MCF 10A (cell line): Measurements from ENCODE around the gene BTG2. TPM values are rescaled to one million over a fixed set of nuclear protein-coding genes. Genes with fewer than 3 reads are reported as not detected.

Experiments used
- BruUV-seq: library from RNA; stranded (reverse); fragments of 400-500 nt; replicated peaks from 2 replicates; lab custom pipeline; 2021; lab: Mats Ljungman, UMichigan
- CTCF ChIA-PET: fragments of 300-600 bp; sonication (Branson Sonifier 250); formaldehyde crosslinking; extraction: SDS; loops from one replicate; lab custom pipeline; 2021; ENCODE audit warnings: antibody characterized with exemption, inconsistent platforms; lab: Yijun Ruan, JAX
- POLR2A ChIA-PET: fragments of 300-600, 350-650 bp; sonication (Branson Sonifier 250); formaldehyde crosslinking; extraction: SDS; loops from one replicate; lab custom pipeline; 2020; ENCODE audit warnings: antibody characterized with exemption, inconsistent platforms; lab: Yijun Ruan, JAX
- DNase-seq: peaks from one replicate; pipeline ENCODE4 v3.0.0-alpha.2; 2018; ENCODE audit not compliant: unreplicated experiment
- H3K27ac Mint-ChIP-seq: one replicate; pipeline ENCODE4 v1.8.0; 2022; ENCODE audit warnings: mild to moderate bottlenecking, low read depth, mixed read lengths; ENCODE audit not compliant: unreplicated experiment
- H3K27me3 Mint-ChIP-seq: one replicate; pipeline ENCODE4 v1.8.0; 2022; ENCODE audit warnings: mixed read lengths; ENCODE audit not compliant: insufficient read depth, unreplicated experiment
- H3K36me3 Mint-ChIP-seq: one replicate; pipeline ENCODE4 v1.8.0; 2022; ENCODE audit warnings: mild to moderate bottlenecking, moderate library complexity, mixed read lengths; ENCODE audit not compliant: insufficient read depth, unreplicated experiment
- H3K4me1 Mint-ChIP-seq: one replicate; pipeline ENCODE4 v1.8.0; 2022; ENCODE audit warnings: mixed read lengths; ENCODE audit not compliant: insufficient read depth, unreplicated experiment
- H3K4me3 Mint-ChIP-seq: one replicate; pipeline ENCODE4 v1.8.0; 2022; ENCODE audit warnings: mild to moderate bottlenecking, moderate library complexity, mixed read lengths; ENCODE audit not compliant: unreplicated experiment
- H3K9me3 Mint-ChIP-seq: one replicate; pipeline ENCODE4 v1.8.0; 2022; ENCODE audit warnings: mixed read lengths; ENCODE audit not compliant: unreplicated experiment
- intact Hi-C: fragments of 100-400 bp; cut with micrococcal nuclease; formaldehyde crosslinking; loops from 2 replicates; pipeline ENCODE4 v1.14.1; 2022
- total RNA-seq: library from RNA; stranded (reverse); gene quantifications from 2 replicates; pipeline ENCODE4 v1.2.3, GENCODE V29; 2022
- TF ChIP-seq, protein P1 (sequence below): fragments of 200-600 bp; IDR thresholded peaks from one replicate; pipeline ENCODE4 v1.8.0; 2022; ENCODE audit warnings: antibody characterized with exemption, mild to moderate bottlenecking; ENCODE audit not compliant: unreplicated experiment

BTG2 gene
- total RNA-seq, 1 experiment from 2014 or later: 44.4 TPM

DNA sequence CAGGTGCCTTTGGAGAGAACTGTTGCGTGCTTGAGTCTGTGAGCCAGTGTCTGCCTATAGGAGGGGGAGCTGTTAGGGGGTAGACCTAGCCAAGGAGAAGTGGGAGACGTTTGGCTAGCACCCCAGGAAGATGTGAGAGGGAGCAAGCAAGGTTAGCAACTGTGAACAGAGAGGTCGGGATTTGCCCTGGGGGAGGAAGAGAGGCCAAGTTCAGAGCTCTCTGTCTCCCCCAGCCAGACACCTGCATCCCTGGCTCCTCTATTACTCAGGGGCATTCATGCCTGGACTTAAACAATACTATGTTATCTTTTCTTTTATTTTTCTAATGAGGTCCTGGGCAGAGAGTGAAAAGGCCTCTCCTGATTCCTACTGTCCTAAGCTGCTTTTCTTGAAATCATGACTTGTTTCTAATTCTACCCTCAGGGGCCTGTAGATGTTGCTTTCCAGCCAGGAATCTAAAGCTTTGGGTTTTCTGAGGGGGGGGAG is 2.4 kb downstream of the BTG2 start:
- Mint-ChIP-seq H3K36me3 (peaks cover 55% of the 10 kb centered on the region), H3K4me1 (peaks cover 48% of the 10 kb centered on the region), H3K27me3 (no peaks in the 10 kb centered on the region), H3K9me3 (no peaks in the 10 kb centered on the region), H3K27ac (peak overlapping the region; percentile 29), H3K4me3 (peak overlapping the region; percentile 71)
- DNase-seq: no peak
- POLR2A ChIA-PET: interaction anchor here (0.6 to 10.5 kb wide), 14 partner anchors 7 to 489 kb away, joined by 3 to 238 read pairs (median 18); partner anchors contain the start of genes ATP2B4 and TMEM183A
- intact Hi-C loops: loop anchor here (2.0 kb wide), 1 partner anchor 19 kb away; no protein-coding TSS in a partner anchor
- TF ChIP-seq, protein P1, sequence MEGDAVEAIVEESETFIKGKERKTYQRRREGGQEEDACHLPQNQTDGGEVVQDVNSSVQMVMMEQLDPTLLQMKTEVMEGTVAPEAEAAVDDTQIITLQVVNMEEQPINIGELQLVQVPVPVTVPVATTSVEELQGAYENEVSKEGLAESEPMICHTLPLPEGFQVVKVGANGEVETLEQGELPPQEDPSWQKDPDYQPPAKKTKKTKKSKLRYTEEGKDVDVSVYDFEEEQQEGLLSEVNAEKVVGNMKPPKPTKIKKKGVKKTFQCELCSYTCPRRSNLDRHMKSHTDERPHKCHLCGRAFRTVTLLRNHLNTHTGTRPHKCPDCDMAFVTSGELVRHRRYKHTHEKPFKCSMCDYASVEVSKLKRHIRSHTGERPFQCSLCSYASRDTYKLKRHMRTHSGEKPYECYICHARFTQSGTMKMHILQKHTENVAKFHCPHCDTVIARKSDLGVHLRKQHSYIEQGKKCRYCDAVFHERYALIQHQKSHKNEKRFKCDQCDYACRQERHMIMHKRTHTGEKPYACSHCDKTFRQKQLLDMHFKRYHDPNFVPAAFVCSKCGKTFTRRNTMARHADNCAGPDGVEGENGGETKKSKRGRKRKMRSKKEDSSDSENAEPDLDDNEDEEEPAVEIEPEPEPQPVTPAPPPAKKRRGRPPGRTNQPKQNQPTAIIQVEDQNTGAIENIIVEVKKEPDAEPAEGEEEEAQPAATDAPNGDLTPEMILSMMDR: no peak
- CTCF ChIA-PET: interaction anchor here (0.6 to 10.1 kb wide), 20 partner anchors 9 to 497 kb away, joined by 3 to 195 read pairs (median 6); partner anchors contain the start of gene PCAT6
- BruUV-seq: no TSS peak

DNA sequence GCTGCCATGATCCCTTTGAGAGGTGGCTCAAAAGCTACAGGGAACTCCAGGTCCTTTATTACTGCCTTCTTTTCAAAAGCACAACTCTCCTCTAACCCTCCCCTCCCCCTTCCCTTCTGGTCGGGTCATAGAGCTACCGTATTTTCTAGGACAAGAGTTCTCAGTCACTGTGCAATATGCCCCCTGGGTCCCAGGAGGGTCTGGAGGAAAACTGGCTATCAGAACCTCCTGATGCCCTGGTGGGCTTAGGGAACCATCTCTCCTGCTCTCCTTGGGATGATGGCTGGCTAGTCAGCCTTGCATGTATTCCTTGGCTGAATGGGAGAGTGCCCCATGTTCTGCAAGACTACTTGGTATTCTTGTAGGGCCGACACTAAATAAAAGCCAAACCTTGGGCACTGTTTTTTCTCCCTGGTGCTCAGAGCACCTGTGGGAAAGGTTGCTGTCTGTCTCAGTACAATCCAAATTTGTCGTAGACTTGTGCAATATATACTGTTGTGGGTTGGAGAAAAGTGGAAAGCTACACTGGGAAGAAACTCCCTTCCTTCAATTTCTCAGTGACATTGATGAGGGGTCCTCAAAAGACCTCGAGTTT is 3.1 kb downstream of the BTG2 start:
- H3K4me3 Mint-ChIP-seq: peak overlapping the region; percentile 71
- CTCF ChIA-PET: interaction anchor here (0.6 to 10.1 kb wide), 18 partner anchors 8 to 393 kb away, joined by 3 to 195 read pairs (median 5); no protein-coding TSS in a partner anchor
- BruUV-seq: no TSS peak
- no peak overlapping the region for H3K27ac Mint-ChIP-seq
- intact Hi-C loops: no loop called here
- no peak for DNase-seq
- peaks cover 55% of the 10 kb centered on the region for H3K36me3 Mint-ChIP-seq
- H3K4me1 Mint-ChIP-seq: peaks cover 44% of the 10 kb centered on the region
- TF ChIP-seq, protein P1: no peak
- no peaks in the 10 kb centered on the region for H3K9me3 Mint-ChIP-seq
- POLR2A ChIA-PET: interaction anchor here (0.9 to 10.5 kb wide), 10 partner anchors 9 to 488 kb away, joined by 3 to 238 read pairs (median 24); partner anchors contain the start of gene TMEM183A
- H3K27me3 Mint-ChIP-seq: no peaks in the 10 kb centered on the region

DNA sequence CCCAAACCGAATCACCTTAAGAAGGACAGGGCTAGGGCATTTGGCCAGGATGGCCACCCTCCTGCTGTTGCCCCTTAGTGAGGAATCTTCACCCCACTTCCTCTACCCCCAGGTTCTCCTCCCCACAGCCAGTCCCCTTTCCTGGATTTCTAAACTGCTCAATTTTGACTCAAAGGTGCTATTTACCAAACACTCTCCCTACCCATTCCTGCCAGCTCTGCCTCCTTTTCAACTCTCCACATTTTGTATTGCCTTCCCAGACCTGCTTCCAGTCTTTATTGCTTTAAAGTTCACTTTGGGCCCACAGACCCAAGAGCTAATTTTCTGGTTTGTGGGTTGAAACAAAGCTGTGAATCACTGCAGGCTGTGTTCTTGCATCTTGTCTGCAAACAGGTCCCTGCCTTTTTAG is 3.6 kb downstream of the BTG2 start:
- TF ChIP-seq, protein P1: no peak
- Mint-ChIP-seq H3K4me3 (peak overlapping the region; percentile 71), H3K4me1 (peaks cover 39% of the 10 kb centered on the region), H3K27ac (no peak overlapping the region), H3K27me3 (no peaks in the 10 kb centered on the region), H3K9me3 (no peaks in the 10 kb centered on the region), H3K36me3 (peaks cover 55% of the 10 kb centered on the region)
- ChIA-PET POLR2A (interaction anchor here (0.6 to 10.5 kb wide), 8 partner anchors 15 to 549 kb away, joined by 3 to 238 read pairs (median 4); no protein-coding TSS in a partner anchor), CTCF (interaction anchor here (1.0 to 10.1 kb wide), 9 partner anchors 7 to 179 kb away, joined by 3 to 195 read pairs (median 5); no protein-coding TSS in a partner anchor)
- BruUV-seq: no TSS peak
- no peak for DNase-seq
- intact Hi-C loops: no loop called here
